ENCODE results near the gene TMBIM4. TPM values are rescaled to one million over a fixed set of nuclear protein-coding genes. Genes with fewer than 3 reads are reported as not detected.

Gene TMBIM4
- total RNA-seq, 2 experiments from 2014 or later = 19.2 to 57.0 TPM

DNA sequence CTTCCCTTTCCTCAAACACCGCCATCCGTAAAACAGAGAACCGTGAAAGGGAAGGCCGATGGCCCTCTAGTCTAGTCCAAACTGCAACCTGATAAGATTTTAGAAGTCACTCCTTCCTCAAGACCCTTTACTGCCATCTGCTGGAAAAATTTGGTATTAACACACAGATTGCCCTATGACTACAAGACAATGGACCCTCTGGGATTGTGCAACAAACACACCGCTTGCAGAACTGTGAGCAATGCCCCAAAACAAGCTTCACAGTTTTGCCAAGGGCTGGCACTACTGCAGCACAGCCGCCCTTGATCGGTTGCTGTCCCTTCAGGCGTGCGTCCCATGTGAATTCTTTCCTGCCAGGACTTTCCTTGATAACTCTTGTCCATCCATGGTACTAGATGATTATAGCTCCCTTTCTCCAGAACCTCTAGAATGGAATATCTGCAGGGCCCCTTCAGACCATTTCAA, 62.3 kb downstream of the TMBIM4 start:
- H3K9me2 ChIP-seq (ENCODE audit: insufficient read depth, low read length) = no peaks in the 10 kb centered on the region
- no peaks in the 10 kb centered on the region for H4K20me1 ChIP-seq (ENCODE audit: insufficient read depth, low read length)
- intact Hi-C loops (cut with micrococcal nuclease; ENCODE audit: unreplicated experiment) = loop anchor here (1.0 kb wide), 1 partner anchor 302 kb away; no protein-coding TSS in a partner anchor
- BruUV-seq (replicated peaks) = no TSS peak
- H3K36me3 ChIP-seq (ENCODE audit: insufficient read depth, low read length) = no peaks in the 10 kb centered on the region
- TF ChIP-seq, protein P1, sequence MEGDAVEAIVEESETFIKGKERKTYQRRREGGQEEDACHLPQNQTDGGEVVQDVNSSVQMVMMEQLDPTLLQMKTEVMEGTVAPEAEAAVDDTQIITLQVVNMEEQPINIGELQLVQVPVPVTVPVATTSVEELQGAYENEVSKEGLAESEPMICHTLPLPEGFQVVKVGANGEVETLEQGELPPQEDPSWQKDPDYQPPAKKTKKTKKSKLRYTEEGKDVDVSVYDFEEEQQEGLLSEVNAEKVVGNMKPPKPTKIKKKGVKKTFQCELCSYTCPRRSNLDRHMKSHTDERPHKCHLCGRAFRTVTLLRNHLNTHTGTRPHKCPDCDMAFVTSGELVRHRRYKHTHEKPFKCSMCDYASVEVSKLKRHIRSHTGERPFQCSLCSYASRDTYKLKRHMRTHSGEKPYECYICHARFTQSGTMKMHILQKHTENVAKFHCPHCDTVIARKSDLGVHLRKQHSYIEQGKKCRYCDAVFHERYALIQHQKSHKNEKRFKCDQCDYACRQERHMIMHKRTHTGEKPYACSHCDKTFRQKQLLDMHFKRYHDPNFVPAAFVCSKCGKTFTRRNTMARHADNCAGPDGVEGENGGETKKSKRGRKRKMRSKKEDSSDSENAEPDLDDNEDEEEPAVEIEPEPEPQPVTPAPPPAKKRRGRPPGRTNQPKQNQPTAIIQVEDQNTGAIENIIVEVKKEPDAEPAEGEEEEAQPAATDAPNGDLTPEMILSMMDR (conservative IDR thresholded peaks at IDR 0.05; ENCODE audit: low read length) = peak; percentile 85
- no peak for TF ChIP-seq EZH2phosphoT487 (IDR thresholded peaks at IDR 0.05; ENCODE audit: borderline replicate concordance, low read depth, low read length)
- no peaks in the 10 kb centered on the region for H3K9me3 ChIP-seq (ENCODE audit: low read length)
- DNase-seq (ENCODE audit: low spot score) = peak; percentile 82
- H3K27ac ChIP-seq (ENCODE audit: low read depth, low read length, poor library complexity, severe bottlenecking) = no peak overlapping the region
- CTCF ChIA-PET (ENCODE audit: unreplicated experiment) = no interaction called here
- H3K4me3 ChIP-seq (ENCODE audit: low read depth, low read length, poor library complexity, severe bottlenecking) = no peak overlapping the region
- peaks cover 4% of the 10 kb centered on the region for H3K4me1 ChIP-seq (ENCODE audit: insufficient read depth, low read length, poor library complexity, severe bottlenecking)
- POLR2A ChIA-PET = no interaction called here
- H2AFZ ChIP-seq (ENCODE audit: low read length) = peak overlapping the region; percentile 69; the same call in 1 of the 2 replicates
- no peaks in the 10 kb centered on the region for H3K79me2 ChIP-seq (ENCODE audit: insufficient read depth, low read depth, low read length)
- H3K4me2 ChIP-seq (ENCODE audit: low read length) = no peak overlapping the region

DNA sequence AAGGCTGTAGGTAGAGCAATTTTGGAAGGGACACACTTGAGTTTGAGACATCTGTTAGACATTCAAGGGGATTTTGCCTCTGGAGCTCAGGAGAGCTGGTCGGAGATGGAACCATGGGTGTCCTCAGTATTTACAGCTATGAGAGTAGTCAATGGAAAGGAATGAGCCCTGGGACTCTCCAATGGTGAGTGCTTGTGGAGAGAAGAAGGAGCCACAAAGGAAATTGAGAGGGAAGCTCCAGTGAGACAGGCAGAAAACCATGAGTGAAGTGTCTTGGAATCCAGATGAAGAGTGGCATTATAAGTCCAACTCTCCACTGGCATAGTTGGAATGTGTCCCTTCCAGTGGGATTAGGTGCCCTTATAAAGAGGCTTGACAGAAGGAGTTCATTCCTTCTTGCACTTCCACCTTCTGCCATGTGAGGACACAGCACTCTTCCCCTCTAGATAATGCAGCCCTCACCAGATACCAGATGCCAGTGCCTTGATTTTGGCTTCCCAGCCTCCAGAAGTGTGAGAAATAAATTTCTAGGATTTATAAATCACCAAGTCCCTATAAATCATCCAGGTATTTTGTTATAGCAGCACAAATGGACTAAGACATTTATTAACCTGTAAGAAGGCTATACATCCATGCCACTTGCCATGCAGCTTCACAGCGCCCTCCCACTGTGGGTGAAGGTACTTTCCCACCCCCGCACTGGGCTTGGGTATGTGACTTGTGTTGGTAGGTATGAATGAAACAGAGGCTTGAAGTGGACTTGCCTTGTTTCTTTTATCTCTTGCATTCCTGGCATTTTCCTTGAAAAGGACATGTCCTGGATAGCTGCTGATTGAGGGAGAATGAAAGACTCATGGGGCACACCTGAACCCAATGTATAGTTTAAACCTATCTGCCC, 66.5 kb downstream of the TMBIM4 start:
- DNase-seq (ENCODE audit: low spot score) = no peak
- H3K9me2 ChIP-seq (ENCODE audit: insufficient read depth, low read length) = no peaks in the 10 kb centered on the region
- H3K79me2 ChIP-seq (ENCODE audit: insufficient read depth, low read depth, low read length) = no peaks in the 10 kb centered on the region
- no peak for TF ChIP-seq EZH2phosphoT487 (IDR thresholded peaks at IDR 0.05; ENCODE audit: borderline replicate concordance, low read depth, low read length)
- TF ChIP-seq, protein P1 (conservative IDR thresholded peaks at IDR 0.05; ENCODE audit: low read length) = peak; percentile 53
- H3K27ac ChIP-seq (ENCODE audit: low read depth, low read length, poor library complexity, severe bottlenecking) = no peak overlapping the region
- no peak overlapping the region for H3K4me3 ChIP-seq (ENCODE audit: low read depth, low read length, poor library complexity, severe bottlenecking)
- intact Hi-C loops (cut with micrococcal nuclease; ENCODE audit: unreplicated experiment) = no loop called here
- no peaks in the 10 kb centered on the region for H3K9me3 ChIP-seq (ENCODE audit: low read length)
- H3K4me2 ChIP-seq (ENCODE audit: low read length) = no peak overlapping the region
- CTCF ChIA-PET (ENCODE audit: unreplicated experiment) = no interaction called here
- H3K4me1 ChIP-seq (ENCODE audit: insufficient read depth, low read length, poor library complexity, severe bottlenecking) = peaks cover 4% of the 10 kb centered on the region
- H4K20me1 ChIP-seq (ENCODE audit: insufficient read depth, low read length) = no peaks in the 10 kb centered on the region
- no TSS peak for BruUV-seq (replicated peaks)
- H3K36me3 ChIP-seq (ENCODE audit: insufficient read depth, low read length) = no peaks in the 10 kb centered on the region
- POLR2A ChIA-PET = interaction anchor here (0.7 kb wide), 1 partner anchor 137 kb away, joined by 3 read pairs; no protein-coding TSS in a partner anchor
- H2AFZ ChIP-seq (ENCODE audit: low read length) = no peak overlapping the region
